Activated CD4-positive, alpha-beta T cell treated with anti-CD3 and anti-CD28 coated beads, Interleukin-2, Interleukin-4, amounts not matched to agents 100 ng/mL and 50 ng/mL, durations not matched to agents 16 hours and 8 hours (primary cell): Measurements from ENCODE around the gene CD200R1.
"Not testable (repeated sequence)": the region's sequence is repeated elsewhere in the genome, so short reads cannot be mapped to it uniquely, and the experiment has no call there.

ENCODE experiments used
- DNase-seq: peaks from one replicate; pipeline ENCODE4 v3.0.0-alpha.2; 2020; ENCODE audit warnings: low spot score

CD200R1 gene

GRCh38 chr3:112973325-112974177 is 1.4 kb downstream of the CD200R1 start:
- DNase-seq: peak; percentile 86

- DNase-seq: no peak
Observed at GRCh38 chr3:112972158-112972557, 2.7 kb downstream of the CD200R1 start.

GRCh38 chr3:112967828-112968227 is 7.1 kb downstream of the CD200R1 start:
- no peak for DNase-seq

- DNase-seq: no peak
Observed at GRCh38 chr3:112967425-112967824, 7.5 kb downstream of the CD200R1 start.

- DNase-seq: no peak
Observed at GRCh38 chr3:112966633-112967032, 8.3 kb downstream of the CD200R1 start.

- DNase-seq: no peak
Observed at GRCh38 chr3:112965656-112966055, 9.2 kb downstream of the CD200R1 start.

GRCh38 chr3:112963683-112964082 is 11.2 kb downstream of the CD200R1 start:
- no peak for DNase-seq

- peak; percentile 69 for DNase-seq
Observed at GRCh38 chr3:112958811-112959560, 15.9 kb downstream of the CD200R1 start.

- DNase-seq: no peak
Observed at GRCh38 chr3:112956351-112956750, 18.6 kb downstream of the CD200R1 start.

GRCh38 chr3:112948346-112948838 is 26.5 kb downstream of the CD200R1 start:
- no peak for DNase-seq

- DNase-seq: no peak
Observed at GRCh38 chr3:112931736-112932521, 43.0 kb downstream of the CD200R1 start.

GRCh38 chr3:112930771-112931170 is 44.1 kb downstream of the CD200R1 start:
- DNase-seq: no peak

- no peak for DNase-seq
Observed at GRCh38 chr3:112925969-112926368, 48.9 kb downstream of the CD200R1 start.

- no peak for DNase-seq
Observed at GRCh38 chr3:112925560-112925959, 49.3 kb downstream of the CD200R1 start.

GRCh38 chr3:112919541-112919940 is 55.4 kb downstream of the CD200R1 start:
- not testable (repeated sequence) for DNase-seq

GRCh38 chr3:112908252-112908651 is 66.7 kb downstream of the CD200R1 start:
- DNase-seq: no peak

- DNase-seq: no peak
Observed at GRCh38 chr3:112904786-112905185, 70.1 kb downstream of the CD200R1 start.

- DNase-seq: no peak
Observed at GRCh38 chr3:112900113-112900512, 74.8 kb downstream of the CD200R1 start.

GRCh38 chr3:112897791-112898190 is 77.1 kb downstream of the CD200R1 start:
- no peak for DNase-seq

- DNase-seq: no peak
Observed at GRCh38 chr3:112894258-112894657, 80.6 kb downstream of the CD200R1 start.

GRCh38 chr3:112889357-112889756 is 85.5 kb downstream of the CD200R1 start:
- DNase-seq: no peak

- DNase-seq: no peak
Observed at GRCh38 chr3:112888381-112889085, 86.4 kb downstream of the CD200R1 start.
